Heart right ventricle (tissue), 16 donors: ENCODE data around the gene RFX3. TPM values are rescaled to one million over a fixed set of nuclear protein-coding genes. Genes with fewer than 3 reads are reported as not detected.

Experiments
- ATAC-seq, 8 donors: fragments of 200-7000 bp; cut with Tn5 transposase; one replicate each; pipeline ENCODE4 v1.9.1; 2020; ENCODE audit warnings: mild to moderate bottlenecking in 8 of 8, moderate library complexity in 8 of 8, moderate number of reproducible peaks in 1 of 8
- DNase-seq, 2 donors: peaks; one replicate each; pipeline ENCODE4 v3.0.0-alpha.2; 2020
- H3K27ac ChIP-seq, 10 donors: fragments of 200-600 bp; sonication (generic) in 2 of 10; one replicate each; pipeline versions ENCODE4 v1.5.0 to v1.8.0; 2020 to 2022; ENCODE audit warnings: mild to moderate bottlenecking in 3 of 10
- H3K27me3 ChIP-seq, 7 donors: fragments of 200-600 bp; one replicate each; pipeline ENCODE4 v1.8.0; 2021 to 2022; ENCODE audit warnings: mild to moderate bottlenecking in 2 of 7
- H3K36me3 ChIP-seq, 9 donors: fragments of 200-600 bp; sonication (generic) in 1 of 9; one replicate each; pipeline versions ENCODE4 v1.5.0 to v1.8.0; 2020 to 2022; ENCODE audit warnings: mild to moderate bottlenecking in 2 of 9
- H3K4me1 ChIP-seq, 9 donors: fragments of 200-600 bp; sonication (generic) in 1 of 9; one replicate each; pipeline versions ENCODE4 v1.5.0 to v1.8.0; 2020 to 2022; ENCODE audit warnings: mild to moderate bottlenecking in 4 of 9
- H3K4me3 ChIP-seq, 10 donors: fragments of 200-600 bp; sonication (generic) in 2 of 10; one replicate each; pipeline versions ENCODE4 v1.5.0 to v1.8.0; 2020 to 2022; ENCODE audit warnings: mild to moderate bottlenecking in 7 of 10, moderate library complexity in 2 of 10
- H3K9me3 ChIP-seq, 11 donors: fragments of 200-600 bp in 10 of 11; sonication (generic) in 2 of 11; one replicate each; pipeline versions ENCODE4 v1.5.0 to v1.8.0; 2013 to 2022; ENCODE audit warnings: mild to moderate bottlenecking in 2 of 11, control low read depth in 1 of 11, moderate library complexity in 1 of 11
- CTCF ChIP-seq, 9 donors: fragments of 200-600 bp; sonication (generic) in 2 of 9; IDR thresholded peaks; one replicate each; pipeline versions ENCODE4 v1.5.0 to v1.8.0; 2021 to 2022; ENCODE audit warnings: antibody characterized with exemption in 9 of 9, mild to moderate bottlenecking in 5 of 9, moderate library complexity in 1 of 9
- WGBS, 2 donors: extraction: QIAGEN DNeasy Blood & Tissue Kit; methylation state at CpG; one replicate each; pipeline ENCODE4 v1.1.7; 2013; ENCODE audit warnings: inconsistent platforms in 1 of 2; 5-methylcytosine and 5-hydroxymethylcytosine counted together
- intact Hi-C, 10 donors: fragments of 100-400 bp; cut with DNase I; formaldehyde crosslinking; loops; one replicate each; pipeline versions ENCODE4 v1.11.1 to v1.14.2; 2022
- polyA plus RNA-seq, 2 donors: library from polyadenylated mRNA; stranded (reverse); fragments of 200-250 nt; gene quantifications; one replicate each; pipeline ENCODE4 v1.2.3, GENCODE V29; 2013
- total RNA-seq, 10 donors: library from RNA; stranded (reverse); fragmentation: NEBNext Ultra II Directional in 3 of 10; extraction: Animal tissue kit (Norgen Biotek cat#: 25700) in 3 of 10; gene quantifications; one replicate each; pipeline versions ENCODE4 v1.2.1 to v1.2.4, GENCODE V29; 2021 to 2023
- donor health status: Arrhythmogenic right ventricular cardiomyopathy.
- donor health status: ischemic (EF 13 %, LVEDD 7.1; RV severe dilation, severe dysfunction).
- donor health status: healthy with polysubstance abuse.
- donor health status: DM: no; HTN: yes; CAD: no.
- donor health status: DM: no; HTN: no; CAD: no.
- donor health status: ischemic (EF 25% LVEDD 6.9; RV normal size, moderate dysfunction).
- donor health status: ischemic (EF 25% LVEDD 5.7; RV mildly dilated, moderate dysfunction).
- donor health status: healthy.
- donor health status: DM: yes; HTN: yes; CAD: no.
- donor health status: Ischemic cardiomyopathy.
- donor health status: ischemic (EF 35%, LVEDD 5.7; RV mildly dilated, moderate dysfunction).
- donor health status: nonischemic (EF 11% LVEDD 7.7; RV severe dilation, severe dysfunction).
- donor health status: DM: yes; HTN: yes; CAD: no.
- donor health status: PGD.
- donor health status: ischemic (EF 29% LVEDD 5.4; RV normal size, mild dysfunction).
- donor health status: nonischemic (EF 23%, LVEDD 6.1; RV moderate dilation, normal function).

Gene RFX3
- total and polyA plus RNA-seq, 12 donors: 0.43 to 5.9 (median 3.5) TPM

GRCh38 chr9:3409453-3409852 lies 116.3 kb downstream of the RFX3 start:
- WGBS, 2 donors: 95 to 97% methylated on average over 1 of the region's 1 CpG
- Histone ChIP-seq H3K4me3 (no peak overlapping the region), H3K27me3 (no peaks in the 10 kb centered on the region), H3K4me1 (peaks cover 0 to 8% (median 0%) of the 10 kb centered on the region in 9 donors), H3K36me3 (no peaks in the 10 kb centered on the region), H3K9me3 (no peaks in the 10 kb centered on the region), H3K27ac (no peak overlapping the region)
- TF ChIP-seq CTCF (IDR thresholded peaks at IDR 0.05): no peak
- ATAC-seq (no peak), DNase-seq (no peak)
- intact Hi-C loops: loop anchor here in 1 of 10 donors (10.0 kb wide), 1 partner anchor 75 kb away; no protein-coding TSS in a partner anchor

- Histone ChIP-seq H3K27ac (no peak overlapping the region), H3K9me3 (no peaks in the 10 kb centered on the region), H3K36me3 (no peaks in the 10 kb centered on the region), H3K4me1 (peaks cover 0 to 9% (median 0%) of the 10 kb centered on the region in 9 donors), H3K4me3 (no peak overlapping the region), H3K27me3 (no peaks in the 10 kb centered on the region)
- no peak for TF ChIP-seq CTCF (IDR thresholded peaks at IDR 0.05)
- ATAC-seq (no peak), DNase-seq (no peak)
- WGBS, 2 donors: 88 to 93% methylated on average over 1 of the region's 1 CpG
- intact Hi-C loops: loop anchor here in 1 of 10 donors (10.0 kb wide), 1 partner anchor 69 kb away; no protein-coding TSS in a partner anchor
These were observed 122.5 kb downstream of the RFX3 start for GRCh38 chr9:3403315-3403714.

DNA sequence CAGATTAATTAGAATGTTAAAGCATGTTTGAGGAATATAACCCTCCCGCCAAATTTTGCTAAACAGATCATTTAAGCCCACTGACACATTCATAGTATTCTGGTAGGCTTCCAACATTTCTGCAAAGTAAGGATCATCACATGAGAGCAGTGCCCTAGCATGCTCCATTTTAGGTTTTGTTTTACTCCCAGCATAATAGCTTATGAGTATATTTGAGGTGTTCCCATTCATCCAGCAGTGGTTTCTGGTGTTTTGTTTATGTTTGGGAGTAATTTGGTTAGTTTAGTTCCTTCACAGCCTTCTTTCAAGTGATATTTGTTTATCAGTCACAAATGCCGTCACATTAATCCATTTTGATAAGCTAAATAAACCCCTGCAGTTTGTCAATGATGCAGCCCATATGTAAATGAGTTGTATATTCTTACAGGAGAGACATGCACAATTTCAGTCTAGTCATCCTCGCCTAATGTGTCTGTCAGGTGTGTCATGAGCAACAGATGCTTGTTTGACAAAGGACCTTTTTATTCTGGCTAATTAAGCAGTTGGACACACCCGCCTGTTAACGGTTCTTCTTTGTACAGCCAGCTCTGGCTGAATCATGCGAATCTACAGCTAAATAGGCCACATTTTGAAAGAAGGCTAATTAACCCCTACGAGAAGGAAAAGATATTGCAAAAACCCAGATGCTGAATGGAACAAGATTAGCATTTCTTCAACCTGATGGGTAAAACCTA lies 124.4 kb downstream of the RFX3 start:
- peaks cover 0 to 21% (median 0%) of the 10 kb centered on the region in 9 donors for H3K4me1 ChIP-seq
- ATAC-seq (no peak), DNase-seq (no peak)
- H3K27ac ChIP-seq: no peak overlapping the region
- H3K27me3 ChIP-seq: no peaks in the 10 kb centered on the region
- H3K36me3 ChIP-seq: no peaks in the 10 kb centered on the region
- no peak overlapping the region for H3K4me3 ChIP-seq
- no peak for TF ChIP-seq CTCF (IDR thresholded peaks at IDR 0.05)
- H3K9me3 ChIP-seq: no peaks in the 10 kb centered on the region
- 71 to 75% methylated on average over 7 of the region's 7 CpGs for WGBS, 2 donors
- intact Hi-C loops: loop anchor here in 1 of 10 donors (10.0 kb wide), 1 partner anchor 67 kb away; no protein-coding TSS in a partner anchor

DNA sequence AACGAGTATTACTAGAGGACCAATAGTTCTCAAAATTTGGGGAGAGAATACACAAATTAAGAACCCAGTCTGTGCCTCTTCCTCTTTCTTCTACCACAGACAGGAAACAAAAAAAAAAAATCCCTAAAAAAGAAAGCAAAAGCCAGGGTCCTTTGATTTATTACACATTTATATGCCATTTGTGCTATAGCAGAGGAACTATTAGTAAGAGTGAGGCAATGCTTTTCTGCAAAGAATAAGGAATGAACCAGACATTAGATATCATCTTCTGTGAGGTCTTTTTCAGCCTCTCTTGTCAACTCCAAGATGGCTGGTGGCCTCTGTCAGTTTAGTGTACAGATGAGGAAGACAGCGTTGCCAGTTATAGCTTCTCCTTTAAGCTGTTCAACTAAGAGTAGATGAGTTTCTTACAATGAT lies 127.6 kb downstream of the RFX3 start:
- TF ChIP-seq CTCF (IDR thresholded peaks at IDR 0.05): no peak
- peaks cover 0 to 21% (median 0%) of the 10 kb centered on the region in 9 donors for H3K4me1 ChIP-seq
- ATAC-seq (peak in 3 of 8 donors; percentile 8 to 37 (median 20)), DNase-seq (no peak)
- H3K9me3 ChIP-seq: no peaks in the 10 kb centered on the region
- no peaks in the 10 kb centered on the region for H3K27me3 ChIP-seq
- H3K4me3 ChIP-seq: peak overlapping the region in 1 of 10 donors; percentile 32
- H3K36me3 ChIP-seq: peaks cover 0 to 22% (median 0%) of the 10 kb centered on the region in 9 donors
- peak overlapping the region in 1 of 10 donors; percentile 83 for H3K27ac ChIP-seq
- 92 to 94% methylated on average over 2 of the region's 2 CpGs for WGBS, 2 donors
- intact Hi-C loops: no loop called here
